Upper lobe of left lung (tissue), 6 donors: ENCODE measurements around the gene CAGE1. TPM values are rescaled to one million over a fixed set of nuclear protein-coding genes. Genes with fewer than 3 reads are reported as not detected.

Experiments used
- ATAC-seq, 2 donors: fragments of 200-7000 bp; cut with Tn5 transposase; one replicate each; pipeline ENCODE4 v1.9.1; 2022; ENCODE audit warnings: mild to moderate bottlenecking in 2 of 2, moderate library complexity in 2 of 2; ENCODE audit not compliant: low FRiP score in 2 of 2
- DNase-seq, 2 donors: peaks; one replicate each; pipeline ENCODE4 v3.0.0-alpha.2; 2019 to 2020
- H3K27ac ChIP-seq, 4 donors: fragments of 200-600 bp; sonication (generic); one replicate each; pipeline ENCODE4 v1.5.1; 2016 to 2019
- H3K27me3 ChIP-seq, 4 donors: fragments of 200-600 bp; sonication (generic); one replicate each; pipeline ENCODE4 v1.5.1; 2017 to 2019
- H3K36me3 ChIP-seq, 4 donors: fragments of 200-600 bp; sonication (generic); one replicate each; pipeline ENCODE4 v1.5.1; 2016 to 2019
- H3K4me1 ChIP-seq, 4 donors: fragments of 200-600 bp; sonication (generic); one replicate each; pipeline ENCODE4 v1.5.1; 2018 to 2019
- H3K4me3 ChIP-seq, 4 donors: fragments of 200-600 bp; sonication (generic); one replicate each; pipeline ENCODE4 v1.5.1; 2017 to 2019; ENCODE audit warnings: mild to moderate bottlenecking in 2 of 4, moderate library complexity in 1 of 4
- H3K9me3 ChIP-seq, 4 donors: fragments of 200-600 bp; sonication (generic); one replicate each; pipeline ENCODE4 v1.5.1; 2018 to 2019
- EP300 ChIP-seq, 4 donors: sonication (generic); formaldehyde crosslinking; IDR thresholded peaks; one replicate each; pipeline ENCODE4 v1.5.1; 2017; ENCODE audit warnings: antibody characterized with exemption in 4 of 4, control low read depth in 2 of 4
- POLR2A ChIP-seq, 4 donors: fragments of 450-650 bp; IDR thresholded peaks; one replicate each; pipeline ENCODE4 v1.5.1; 2016 to 2017; ENCODE audit warnings: antibody characterized with exemption in 4 of 4, mild to moderate bottlenecking in 2 of 4
- POLR2AphosphoS5 ChIP-seq, 2 donors: sonication (generic); formaldehyde crosslinking; IDR thresholded peaks; one replicate each; pipeline ENCODE4 v1.5.1; 2017; ENCODE audit warnings: antibody characterized with exemption in 2 of 2
- WGBS, 2 donors: methylation state at CpG; one replicate each; pipeline ENCODE4 v1.1.5; 2017 to 2018; 5-methylcytosine and 5-hydroxymethylcytosine counted together
- total RNA-seq, 6 donors: library from RNA; depleted of rRNA in 4 of 6; stranded (reverse); fragments of >200 nt in 4 of 6; gene quantifications; one replicate each; pipeline versions ENCODE4 v1.1.0 to v1.2.1, GENCODE V29; 2016 to 2021
- TF ChIP-seq, protein P1 (sequence below), 6 experiments: fragments of 450-650 bp in 4 of 6; fragments of 200-600 bp in 2 of 6; sonication (generic) in 2 of 6; IDR thresholded peaks; one replicate each; pipeline ENCODE4 v1.5.1; 2016 to 2019; ENCODE audit warnings: antibody characterized with exemption in 6 of 6
- donor health status: DM: no; HTN: no; CAD: no; lungs with moderate emphysema.
- donor health status: DM: no; HTN: yes; CAD: no; lungs with severe emphysema.

The CAGE1 gene
- total RNA-seq, 6 donors from 2014 or later, result not detected

DNA sequence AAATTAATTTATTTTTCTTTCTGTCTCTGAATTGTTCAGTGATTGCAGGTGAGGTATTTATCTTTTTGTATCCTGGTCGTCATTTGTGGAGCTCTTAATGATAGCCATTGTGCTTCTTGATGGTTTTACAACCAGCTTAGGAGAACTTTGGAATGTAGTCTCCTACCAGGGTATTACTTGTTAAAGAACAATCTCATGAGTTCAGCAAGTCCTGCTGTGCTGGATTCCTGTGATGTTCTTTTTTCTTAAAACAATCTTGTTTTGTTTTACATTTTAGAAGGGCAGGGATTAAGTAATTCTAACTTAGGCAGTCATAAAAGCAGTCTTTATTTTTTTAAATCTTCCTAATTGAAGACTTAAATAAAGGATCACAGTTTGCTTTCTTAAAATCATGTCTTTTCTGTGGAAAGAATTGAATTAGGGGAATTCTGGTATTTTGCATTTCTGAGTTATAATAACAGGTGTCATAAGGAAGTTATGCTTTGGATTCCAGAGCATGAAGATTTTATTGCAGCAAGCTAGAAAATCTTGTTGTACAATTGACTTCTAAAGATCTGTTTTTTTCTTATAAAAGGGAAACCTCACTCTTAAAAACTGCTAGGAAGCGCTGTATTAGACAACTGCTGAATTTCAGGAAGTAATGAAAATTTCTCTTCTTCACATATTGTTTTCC lies 23.7 kb upstream of the CAGE1 start:
- Histone ChIP-seq H3K4me3 (no peak overlapping the region), H3K9me3 (no peaks in the 10 kb centered on the region), H3K27me3 (no peaks in the 10 kb centered on the region), H3K4me1 (peaks cover 0 to 6% (median 0%) of the 10 kb centered on the region in 4 donors), H3K36me3 (peaks cover 10 to 98% (median 59%) of the 10 kb centered on the region in 4 donors), H3K27ac (no peak overlapping the region)
- ATAC-seq (no peak), DNase-seq (no peak)
- no peak for TF ChIP-seq EP300 (IDR thresholded peaks at IDR 0.05)
- WGBS, 2 donors, result 84% methylated on average over 2 of the region's 2 CpGs

DNA sequence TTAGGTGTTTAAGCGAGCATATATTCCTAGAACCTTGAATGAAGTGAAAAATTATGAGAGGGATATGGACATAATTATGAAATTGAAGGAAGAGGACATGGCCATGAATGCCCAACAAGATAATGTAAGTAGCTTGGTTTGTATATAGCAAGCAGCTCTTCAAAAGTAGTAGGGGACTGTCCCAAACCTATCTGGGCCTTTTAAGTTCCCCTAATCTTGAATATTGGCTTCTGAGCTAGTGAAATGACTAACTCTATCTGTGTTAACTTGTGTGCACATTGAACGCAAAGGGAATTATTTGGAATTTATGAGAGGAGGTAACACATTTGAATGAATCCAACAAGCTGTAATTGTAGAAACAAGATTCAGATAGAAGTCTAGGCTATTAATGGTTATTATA lies 21.8 kb upstream of the CAGE1 start:
- no peak overlapping the region for H3K27ac ChIP-seq
- H3K36me3 ChIP-seq, result peaks cover 3 to 98% (median 61%) of the 10 kb centered on the region in 4 donors
- H3K4me3 ChIP-seq, result no peak overlapping the region
- WGBS, 2 donors, result 95 to 97% methylated on average over 2 of the region's 2 CpGs
- no peak for ATAC-seq
- DNase-seq, result no peak
- H3K27me3 ChIP-seq, result no peaks in the 10 kb centered on the region
- no peaks in the 10 kb centered on the region for H3K9me3 ChIP-seq
- no peak for TF ChIP-seq EP300 (IDR thresholded peaks at IDR 0.05)
- no peaks in the 10 kb centered on the region for H3K4me1 ChIP-seq

DNA sequence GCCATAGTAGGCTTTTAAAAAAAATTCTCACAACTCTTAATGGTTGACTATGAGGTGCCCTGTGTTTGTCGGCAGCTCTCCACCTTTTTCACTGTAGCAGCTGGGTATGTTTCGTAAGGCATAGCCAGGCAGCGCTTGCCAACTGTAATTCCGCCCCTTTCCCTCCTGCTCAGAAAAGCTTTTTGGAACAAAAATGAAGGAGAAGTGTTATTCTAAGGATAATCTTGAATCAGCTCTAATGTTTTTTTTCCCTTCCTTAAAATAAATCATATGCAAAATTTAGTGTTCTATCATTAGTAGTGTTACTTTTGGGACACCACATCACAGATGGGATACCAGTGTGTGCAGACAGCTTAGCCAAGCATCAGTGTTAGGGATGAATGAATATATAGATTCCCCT lies 21.3 kb upstream of the CAGE1 start:
- H3K9me3 ChIP-seq, result no peaks in the 10 kb centered on the region
- no peaks in the 10 kb centered on the region for H3K4me1 ChIP-seq
- ATAC-seq (no peak), DNase-seq (no peak)
- H3K27me3 ChIP-seq, result no peaks in the 10 kb centered on the region
- 95 to 97% methylated on average over 4 of the region's 4 CpGs for WGBS, 2 donors
- no peak overlapping the region for H3K4me3 ChIP-seq
- TF ChIP-seq POLR2AphosphoS5 (IDR thresholded peaks at IDR 0.05) (no peak), EP300 (IDR thresholded peaks at IDR 0.05) (no peak), POLR2A (IDR thresholded peaks at IDR 0.05) (no peak)
- TF ChIP-seq, protein P1, sequence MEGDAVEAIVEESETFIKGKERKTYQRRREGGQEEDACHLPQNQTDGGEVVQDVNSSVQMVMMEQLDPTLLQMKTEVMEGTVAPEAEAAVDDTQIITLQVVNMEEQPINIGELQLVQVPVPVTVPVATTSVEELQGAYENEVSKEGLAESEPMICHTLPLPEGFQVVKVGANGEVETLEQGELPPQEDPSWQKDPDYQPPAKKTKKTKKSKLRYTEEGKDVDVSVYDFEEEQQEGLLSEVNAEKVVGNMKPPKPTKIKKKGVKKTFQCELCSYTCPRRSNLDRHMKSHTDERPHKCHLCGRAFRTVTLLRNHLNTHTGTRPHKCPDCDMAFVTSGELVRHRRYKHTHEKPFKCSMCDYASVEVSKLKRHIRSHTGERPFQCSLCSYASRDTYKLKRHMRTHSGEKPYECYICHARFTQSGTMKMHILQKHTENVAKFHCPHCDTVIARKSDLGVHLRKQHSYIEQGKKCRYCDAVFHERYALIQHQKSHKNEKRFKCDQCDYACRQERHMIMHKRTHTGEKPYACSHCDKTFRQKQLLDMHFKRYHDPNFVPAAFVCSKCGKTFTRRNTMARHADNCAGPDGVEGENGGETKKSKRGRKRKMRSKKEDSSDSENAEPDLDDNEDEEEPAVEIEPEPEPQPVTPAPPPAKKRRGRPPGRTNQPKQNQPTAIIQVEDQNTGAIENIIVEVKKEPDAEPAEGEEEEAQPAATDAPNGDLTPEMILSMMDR (IDR thresholded peaks at IDR 0.05), result no peak
- H3K36me3 ChIP-seq, result peaks cover 3 to 98% (median 61%) of the 10 kb centered on the region in 4 donors
- no peak overlapping the region for H3K27ac ChIP-seq

DNA sequence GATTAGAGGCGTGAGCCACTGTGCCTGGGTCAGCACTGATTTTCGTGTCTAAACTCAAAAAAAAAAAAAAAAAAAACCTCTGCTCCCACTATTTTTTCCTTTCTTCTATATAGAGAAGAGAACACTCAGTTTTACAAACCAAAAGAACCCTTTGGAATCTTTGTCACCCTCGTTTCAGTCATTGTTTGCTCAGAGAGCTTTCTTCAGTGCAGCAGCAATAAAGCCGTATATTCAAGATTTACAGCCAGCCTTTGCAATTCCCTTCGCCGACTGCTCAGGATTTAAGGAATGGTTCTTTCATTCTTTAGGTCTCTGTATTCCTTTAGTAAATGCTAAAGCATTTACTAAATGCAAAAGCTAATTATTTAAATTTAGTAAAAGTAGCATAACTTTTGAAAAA lies 20.2 kb upstream of the CAGE1 start:
- no peak for ATAC-seq
- Histone ChIP-seq H3K27ac (no peak overlapping the region), H3K4me3 (no peak overlapping the region), H3K9me3 (no peaks in the 10 kb centered on the region), H3K27me3 (no peaks in the 10 kb centered on the region), H3K4me1 (no peaks in the 10 kb centered on the region), H3K36me3 (peaks cover 7 to 98% (median 63%) of the 10 kb centered on the region in 4 donors)
- no peak for DNase-seq
- no peak for TF ChIP-seq EP300 (IDR thresholded peaks at IDR 0.05)
- TF ChIP-seq, protein P1 (IDR thresholded peaks at IDR 0.05), result no peak
- no peak for TF ChIP-seq POLR2AphosphoS5 (IDR thresholded peaks at IDR 0.05)
- TF ChIP-seq POLR2A (IDR thresholded peaks at IDR 0.05), result no peak
- 92 to 94% methylated on average over 6 of the region's 6 CpGs for WGBS, 2 donors

DNA sequence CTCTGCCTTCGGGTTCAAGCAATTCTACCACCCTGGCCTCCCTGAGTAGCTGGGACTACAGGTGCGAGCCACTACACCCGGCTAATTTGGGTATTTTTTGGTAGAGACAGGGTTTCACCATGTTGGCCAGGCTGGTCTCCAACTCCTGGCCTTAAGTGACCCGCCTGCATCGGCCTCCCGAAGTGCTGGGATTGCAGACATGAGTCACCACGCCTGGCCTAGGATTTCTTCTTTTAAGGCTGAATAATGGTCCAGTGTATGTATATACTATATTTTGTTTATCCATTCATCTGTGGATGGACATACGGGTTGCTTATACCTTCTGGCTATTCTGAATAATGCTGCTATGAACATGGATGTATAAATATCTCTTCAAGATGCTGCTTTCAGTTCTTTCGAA lies 17.2 kb upstream of the CAGE1 start:
- no peaks in the 10 kb centered on the region for H3K9me3 ChIP-seq
- H3K4me3 ChIP-seq, result no peak overlapping the region
- ATAC-seq (no peak), DNase-seq (no peak)
- 94 to 95% methylated on average over 9 of the region's 9 CpGs for WGBS, 2 donors
- no peaks in the 10 kb centered on the region for H3K27me3 ChIP-seq
- no peak overlapping the region for H3K27ac ChIP-seq
- peaks cover 13 to 98% (median 70%) of the 10 kb centered on the region in 4 donors for H3K36me3 ChIP-seq
- H3K4me1 ChIP-seq, result no peaks in the 10 kb centered on the region
- TF ChIP-seq, protein P1 (IDR thresholded peaks at IDR 0.05), result no peak
- no peak for TF ChIP-seq POLR2A (IDR thresholded peaks at IDR 0.05)
- TF ChIP-seq POLR2AphosphoS5 (IDR thresholded peaks at IDR 0.05), result no peak
- TF ChIP-seq EP300 (IDR thresholded peaks at IDR 0.05), result no peak

DNA sequence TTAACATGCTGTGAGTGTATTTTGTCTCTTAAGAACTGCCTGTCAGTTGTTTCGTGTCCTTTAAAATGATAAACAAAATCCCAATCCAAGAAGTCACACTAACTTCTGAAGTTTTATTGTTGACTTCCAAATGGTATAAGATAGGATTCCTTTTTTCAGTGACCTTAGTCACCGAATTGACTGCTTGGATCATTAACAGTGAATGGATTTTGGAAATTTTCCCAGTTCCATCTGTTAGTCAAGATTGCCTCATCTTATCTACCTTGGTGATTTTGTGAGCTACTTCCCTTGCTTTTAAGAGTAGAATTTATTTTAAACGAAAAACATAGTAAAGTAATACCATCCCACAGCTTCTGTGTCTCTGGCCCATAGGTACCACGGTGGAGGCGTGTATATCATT lies 15.0 kb upstream of the CAGE1 start:
- Histone ChIP-seq H3K4me3 (no peak overlapping the region), H3K9me3 (no peaks in the 10 kb centered on the region), H3K4me1 (no peaks in the 10 kb centered on the region), H3K27me3 (no peaks in the 10 kb centered on the region), H3K27ac (no peak overlapping the region), H3K36me3 (peaks cover 12 to 84% (median 56%) of the 10 kb centered on the region in 4 donors)
- 93 to 97% methylated on average over 5 of the region's 5 CpGs for WGBS, 2 donors
- DNase-seq (no peak), ATAC-seq (no peak)
- TF ChIP-seq EP300 (IDR thresholded peaks at IDR 0.05) (no peak), POLR2A (IDR thresholded peaks at IDR 0.05) (no peak), POLR2AphosphoS5 (IDR thresholded peaks at IDR 0.05) (no peak)
- TF ChIP-seq, protein P1 (IDR thresholded peaks at IDR 0.05), result no peak
